Body of pancreas (tissue), 4 donors: Measurements from ENCODE around the gene NFYC.

Experiments used
- POLR2A ChIP-seq, 3 donors: fragments of 450-650 bp; IDR thresholded peaks; one replicate each; pipeline ENCODE4 v1.6.1; 2016; ENCODE audit warnings: antibody characterized with exemption in 3 of 3, mild to moderate bottlenecking in 2 of 3
- TF ChIP-seq, protein P1 (sequence below), 7 experiments: fragments of 450-650 bp in 4 of 7; fragments of 200-600 bp in 3 of 7; sonication (generic) in 3 of 7; IDR thresholded peaks; one replicate each; pipeline ENCODE4 v1.5.1; 2016 to 2019; ENCODE audit warnings: antibody characterized with exemption in 7 of 7

DNA sequence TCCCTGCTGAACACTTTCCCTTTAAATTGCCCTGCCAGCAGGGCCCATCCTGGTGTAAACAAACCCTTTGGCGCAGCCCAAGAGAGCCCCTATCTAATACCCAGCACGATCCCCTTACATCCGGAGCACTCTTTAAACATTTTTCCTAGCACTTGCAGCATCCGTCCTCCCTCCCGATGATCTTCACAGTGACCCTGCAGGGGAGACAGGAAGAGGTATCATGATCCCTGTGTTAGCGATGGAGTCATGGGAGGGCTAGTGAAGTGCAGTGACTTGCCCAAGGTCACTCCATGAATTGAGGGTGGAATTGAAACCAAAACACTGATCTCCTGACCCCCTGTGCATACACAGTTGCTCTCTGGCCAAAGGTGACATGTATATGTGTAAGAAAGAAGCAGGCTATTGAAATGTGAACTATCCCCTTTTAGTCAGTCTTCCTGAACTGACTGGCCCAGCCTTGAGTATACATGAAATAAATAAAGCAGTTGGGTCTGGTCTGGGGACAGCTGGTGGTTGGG lies 82.3 kb downstream of the NFYC start:
- TF ChIP-seq, protein P1, sequence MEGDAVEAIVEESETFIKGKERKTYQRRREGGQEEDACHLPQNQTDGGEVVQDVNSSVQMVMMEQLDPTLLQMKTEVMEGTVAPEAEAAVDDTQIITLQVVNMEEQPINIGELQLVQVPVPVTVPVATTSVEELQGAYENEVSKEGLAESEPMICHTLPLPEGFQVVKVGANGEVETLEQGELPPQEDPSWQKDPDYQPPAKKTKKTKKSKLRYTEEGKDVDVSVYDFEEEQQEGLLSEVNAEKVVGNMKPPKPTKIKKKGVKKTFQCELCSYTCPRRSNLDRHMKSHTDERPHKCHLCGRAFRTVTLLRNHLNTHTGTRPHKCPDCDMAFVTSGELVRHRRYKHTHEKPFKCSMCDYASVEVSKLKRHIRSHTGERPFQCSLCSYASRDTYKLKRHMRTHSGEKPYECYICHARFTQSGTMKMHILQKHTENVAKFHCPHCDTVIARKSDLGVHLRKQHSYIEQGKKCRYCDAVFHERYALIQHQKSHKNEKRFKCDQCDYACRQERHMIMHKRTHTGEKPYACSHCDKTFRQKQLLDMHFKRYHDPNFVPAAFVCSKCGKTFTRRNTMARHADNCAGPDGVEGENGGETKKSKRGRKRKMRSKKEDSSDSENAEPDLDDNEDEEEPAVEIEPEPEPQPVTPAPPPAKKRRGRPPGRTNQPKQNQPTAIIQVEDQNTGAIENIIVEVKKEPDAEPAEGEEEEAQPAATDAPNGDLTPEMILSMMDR (IDR thresholded peaks at IDR 0.05), result no peak
- no peak for TF ChIP-seq POLR2A (IDR thresholded peaks at IDR 0.05)
